Chondrocyte (in vitro differentiated cells): ENCODE results near the gene RUFY2. TPM values are rescaled to one million over a fixed set of nuclear protein-coding genes. Genes with fewer than 3 reads are reported as not detected.

Source experiments
- DNase-seq: peaks from one replicate; pipeline ENCODE4 v3.0.0; 2021; ENCODE audit warnings: mixed read lengths, low spot score
- H3K27ac Mint-ChIP-seq: one replicate; pipeline ENCODE4 v1.8.0; 2021; ENCODE audit warnings: mild to moderate bottlenecking, moderate library complexity, mixed read lengths; ENCODE audit not compliant: unreplicated experiment
- H3K27me3 Mint-ChIP-seq: 2 replicates; pipeline ENCODE4 v1.8.0; 2021; ENCODE audit warnings: low read depth, mixed read lengths
- H3K36me3 Mint-ChIP-seq: 2 replicates; pipeline ENCODE4 v1.8.0; 2021; ENCODE audit warnings: low read depth, mixed read lengths
- H3K4me1 Mint-ChIP-seq: 2 replicates; pipeline ENCODE4 v1.8.0; 2021; ENCODE audit warnings: low read depth, mild to moderate bottlenecking, mixed read lengths
- H3K4me3 Mint-ChIP-seq: one replicate; pipeline ENCODE4 v1.8.0; 2021; ENCODE audit warnings: mild to moderate bottlenecking, moderate library complexity, mixed read lengths; ENCODE audit not compliant: unreplicated experiment
- H3K9me3 Mint-ChIP-seq: 2 replicates; pipeline ENCODE4 v1.8.0; 2021; ENCODE audit warnings: low read depth, mixed read lengths
- total RNA-seq: library from RNA; stranded (reverse); gene quantifications from 3 replicates; pipeline ENCODE4 v1.2.1, GENCODE V29; 2021
- TF ChIP-seq, protein P1 (sequence below): fragments of 200-600 bp; sonication (generic); IDR thresholded peaks from 2 replicates; pipeline ENCODE4 v1.5.0; 2021; ENCODE audit warnings: antibody characterized with exemption, mild to moderate bottlenecking, moderate library complexity

Gene RUFY2
- total RNA-seq, 1 donor from 2014 or later: 20.2 TPM

GRCh38 chr10:68408898-68409518, 1.9 kb upstream of the RUFY2 start:
- H3K4me1 Mint-ChIP-seq: peaks cover 21% of the 10 kb centered on the region
- H3K27me3 Mint-ChIP-seq: no peaks in the 10 kb centered on the region
- no peak for DNase-seq
- no peaks in the 10 kb centered on the region for H3K9me3 Mint-ChIP-seq
- H3K36me3 Mint-ChIP-seq: no peaks in the 10 kb centered on the region
- TF ChIP-seq, protein P1, sequence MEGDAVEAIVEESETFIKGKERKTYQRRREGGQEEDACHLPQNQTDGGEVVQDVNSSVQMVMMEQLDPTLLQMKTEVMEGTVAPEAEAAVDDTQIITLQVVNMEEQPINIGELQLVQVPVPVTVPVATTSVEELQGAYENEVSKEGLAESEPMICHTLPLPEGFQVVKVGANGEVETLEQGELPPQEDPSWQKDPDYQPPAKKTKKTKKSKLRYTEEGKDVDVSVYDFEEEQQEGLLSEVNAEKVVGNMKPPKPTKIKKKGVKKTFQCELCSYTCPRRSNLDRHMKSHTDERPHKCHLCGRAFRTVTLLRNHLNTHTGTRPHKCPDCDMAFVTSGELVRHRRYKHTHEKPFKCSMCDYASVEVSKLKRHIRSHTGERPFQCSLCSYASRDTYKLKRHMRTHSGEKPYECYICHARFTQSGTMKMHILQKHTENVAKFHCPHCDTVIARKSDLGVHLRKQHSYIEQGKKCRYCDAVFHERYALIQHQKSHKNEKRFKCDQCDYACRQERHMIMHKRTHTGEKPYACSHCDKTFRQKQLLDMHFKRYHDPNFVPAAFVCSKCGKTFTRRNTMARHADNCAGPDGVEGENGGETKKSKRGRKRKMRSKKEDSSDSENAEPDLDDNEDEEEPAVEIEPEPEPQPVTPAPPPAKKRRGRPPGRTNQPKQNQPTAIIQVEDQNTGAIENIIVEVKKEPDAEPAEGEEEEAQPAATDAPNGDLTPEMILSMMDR: no peak
- H3K27ac Mint-ChIP-seq: no peak overlapping the region
- H3K4me3 Mint-ChIP-seq: no peak overlapping the region

- DNase-seq: no peak
- Mint-ChIP-seq H3K27me3 (no peaks in the 10 kb centered on the region), H3K4me3 (peak overlapping the region; percentile 87), H3K9me3 (no peaks in the 10 kb centered on the region), H3K4me1 (peaks cover 42% of the 10 kb centered on the region), H3K27ac (peak overlapping the region; percentile 91), H3K36me3 (peaks cover 3% of the 10 kb centered on the region)
- TF ChIP-seq, protein P1: no peak
Measured at GRCh38 chr10:68406111-68406814, 814 bp downstream of the RUFY2 start.

DNA sequence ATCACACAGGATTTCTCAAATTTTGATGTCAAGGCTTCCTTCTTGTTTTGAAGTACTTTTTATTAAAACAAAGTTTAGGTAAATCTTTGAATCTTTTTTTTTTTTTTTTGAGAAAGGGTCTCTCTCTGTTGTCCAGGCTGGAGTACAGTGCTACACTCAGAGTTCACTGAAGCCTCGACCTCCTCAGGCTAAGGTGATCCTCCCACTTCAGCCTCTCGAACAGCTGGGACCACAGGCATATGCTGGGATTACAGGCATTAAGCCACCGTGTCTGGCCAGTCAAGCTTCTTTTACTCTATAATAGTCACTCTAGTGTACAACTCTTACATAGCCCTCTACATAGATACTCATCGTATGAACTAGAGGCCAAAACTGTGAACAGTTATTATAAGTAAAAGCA, 3.4 kb downstream of the RUFY2 start:
- no peak for DNase-seq
- no peak overlapping the region for H3K4me3 Mint-ChIP-seq
- H3K4me1 Mint-ChIP-seq: peaks cover 44% of the 10 kb centered on the region
- no peaks in the 10 kb centered on the region for H3K9me3 Mint-ChIP-seq
- H3K36me3 Mint-ChIP-seq: peaks cover 11% of the 10 kb centered on the region
- TF ChIP-seq, protein P1: no peak
- no peaks in the 10 kb centered on the region for H3K27me3 Mint-ChIP-seq
- peak overlapping the region; percentile 22 for H3K27ac Mint-ChIP-seq

GRCh38 chr10:68402276-68402675, 4.8 kb downstream of the RUFY2 start:
- DNase-seq: no peak

DNA sequence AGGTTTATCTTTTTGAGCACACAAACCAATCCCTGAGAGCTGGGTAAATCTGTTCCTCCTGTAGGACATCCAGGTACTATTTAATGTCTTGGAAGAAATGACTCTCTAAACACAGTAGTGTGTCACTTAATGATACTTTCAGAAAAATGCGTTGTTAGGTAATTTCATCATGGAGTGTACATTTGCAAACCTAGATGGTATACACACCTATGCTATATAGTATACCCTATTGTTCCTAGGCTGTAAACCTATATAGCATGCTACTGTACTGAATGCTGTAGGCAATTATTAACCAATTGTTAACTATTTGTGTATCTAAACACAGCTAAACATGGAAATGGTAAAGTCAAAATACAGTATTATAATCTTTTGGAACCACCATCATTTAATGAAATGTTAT, 10.1 kb downstream of the RUFY2 start:
- TF ChIP-seq, protein P1: no peak
- H3K36me3 Mint-ChIP-seq: peaks cover 19% of the 10 kb centered on the region
- no peaks in the 10 kb centered on the region for H3K27me3 Mint-ChIP-seq
- H3K4me1 Mint-ChIP-seq: peaks cover 8% of the 10 kb centered on the region
- H3K27ac Mint-ChIP-seq: no peak overlapping the region
- H3K9me3 Mint-ChIP-seq: no peaks in the 10 kb centered on the region
- no peak for DNase-seq
- H3K4me3 Mint-ChIP-seq: no peak overlapping the region

More at GRCh38 chr10:68402276-68402675, 4.8 kb downstream of the RUFY2 start:
- Mint-ChIP-seq H3K27me3 (no peaks in the 10 kb centered on the region), H3K9me3 (no peaks in the 10 kb centered on the region), H3K4me1 (peaks cover 42% of the 10 kb centered on the region), H3K27ac (peak overlapping the region; percentile 9), H3K4me3 (no peak overlapping the region), H3K36me3 (peaks cover 11% of the 10 kb centered on the region)
- TF ChIP-seq, protein P1: no peak
